Suppressor macrophage treated with lipopolysaccharide for 4 hours (primary cell): ENCODE results near the gene HOXA5.

Experiments
- DNase-seq: peaks from one replicate; pipeline ENCODE4 v3.0.0-alpha.2; 2020

The HOXA5 gene

DNA sequence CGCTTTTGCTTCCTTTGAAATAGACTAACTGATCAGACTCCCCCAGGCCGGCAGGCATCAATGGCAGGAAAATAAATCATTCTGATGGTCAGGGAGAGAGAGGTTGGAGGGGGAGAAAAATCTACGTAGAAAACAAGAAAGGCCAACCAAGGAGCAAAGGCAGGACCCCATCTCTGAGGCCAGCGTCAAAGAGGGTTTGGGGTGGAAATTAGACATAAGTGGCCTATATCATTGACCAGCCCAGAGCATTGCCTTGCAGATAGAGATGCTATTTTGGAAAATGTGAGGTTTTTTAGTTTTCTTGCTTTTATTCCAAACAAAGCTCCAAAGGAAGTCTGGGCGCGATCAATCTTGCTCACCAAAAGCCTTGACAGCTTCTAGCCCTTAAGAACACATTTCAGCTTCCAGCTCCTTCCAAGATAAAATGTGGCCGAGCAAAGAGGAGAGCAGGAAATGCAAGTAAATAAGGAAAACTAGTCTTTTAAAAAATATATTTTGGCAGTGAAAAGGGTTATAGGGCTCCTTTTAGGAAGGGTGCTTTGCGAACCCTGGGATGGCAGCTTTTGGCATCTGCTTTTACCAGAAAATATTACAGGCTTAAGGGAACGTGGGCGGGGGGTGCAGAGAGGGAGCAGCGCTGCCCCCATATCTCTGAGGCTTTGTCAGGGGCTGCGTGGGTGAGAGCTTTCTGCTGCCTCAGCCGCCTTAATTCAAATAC is 39.0 kb downstream of the HOXA5 start:
- DNase-seq = no peak

DNA sequence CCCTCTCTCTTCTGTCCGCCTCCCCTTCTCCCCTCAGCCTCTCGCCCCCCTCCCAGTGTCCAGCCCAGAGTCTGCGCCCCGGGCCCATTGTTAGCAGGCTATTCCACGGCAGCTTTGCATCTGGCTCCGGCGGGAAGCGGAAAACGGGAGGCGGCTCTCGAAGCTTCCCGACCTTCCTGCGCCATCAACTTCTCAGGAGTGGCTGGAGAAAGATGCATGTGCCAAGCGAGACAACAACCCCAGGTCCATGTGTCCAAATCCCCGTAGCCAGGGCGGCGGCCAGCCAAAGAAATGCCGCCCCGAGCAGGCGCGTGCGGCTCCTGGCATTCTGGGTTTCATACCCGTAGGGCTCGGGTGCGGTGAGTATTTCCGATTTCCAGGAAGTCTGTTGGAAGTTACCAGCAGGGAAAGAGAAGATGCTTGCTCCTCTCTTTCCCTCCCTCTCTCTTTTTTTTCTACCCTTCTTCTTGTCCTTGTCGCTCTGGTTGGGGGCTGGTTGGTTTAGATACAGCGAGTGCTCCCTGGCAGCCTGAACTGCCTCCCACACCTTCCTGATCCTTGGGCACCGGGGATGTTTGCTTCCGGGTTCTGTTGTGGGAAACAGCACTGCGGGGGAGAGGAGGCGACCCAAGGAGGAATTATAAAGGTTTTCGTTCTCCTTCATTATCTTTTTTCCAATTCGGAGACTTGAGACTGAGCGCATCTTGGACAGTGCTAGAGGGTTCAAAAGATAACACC is 39.8 kb downstream of the HOXA5 start:
- no peak for DNase-seq

DNA sequence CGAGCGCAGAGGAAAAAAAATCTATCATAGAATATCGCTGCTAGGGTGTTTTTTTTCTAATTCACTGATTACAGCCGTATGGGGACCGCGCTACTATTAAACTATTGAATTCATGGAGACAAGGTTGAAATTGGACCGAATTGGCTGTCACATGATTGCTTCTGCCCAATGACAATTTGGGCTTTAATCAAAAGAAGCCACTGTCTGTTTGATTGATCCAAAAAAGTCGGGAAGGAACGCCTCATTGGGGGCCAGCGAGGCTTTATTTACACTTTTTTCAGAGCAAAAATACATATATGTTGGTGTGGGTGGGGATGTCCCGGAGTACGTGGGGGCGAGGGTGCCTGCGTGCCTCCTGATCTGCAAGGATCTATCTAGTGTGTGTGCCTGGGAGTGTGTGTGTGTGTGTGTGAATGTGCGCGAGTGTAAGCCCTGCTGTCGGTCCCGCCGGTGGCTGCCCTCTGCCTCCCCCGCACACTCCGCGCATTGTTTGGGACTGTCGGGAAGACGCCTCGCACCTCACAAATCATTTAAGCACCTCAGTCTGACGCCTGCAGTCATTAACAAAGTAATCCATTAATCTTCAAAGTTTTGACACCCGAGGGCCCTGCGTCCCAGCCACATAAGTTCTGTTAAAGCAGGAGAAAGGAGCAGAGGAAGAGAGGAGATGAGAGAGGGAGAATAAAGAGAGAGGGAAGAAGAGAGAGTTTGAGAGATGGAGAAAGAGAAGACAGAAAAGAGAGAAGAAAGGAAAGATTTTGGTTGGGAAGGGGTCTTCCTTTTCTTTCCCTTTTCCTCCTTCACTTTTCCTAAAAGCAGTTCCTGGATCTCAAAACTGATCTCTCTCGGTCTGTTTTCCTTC is 40.7 kb downstream of the HOXA5 start, which contains the start of gene HOXA2:
Gene HOXA2, minus strand, starts transcription at position 103 of the 862 bp plus-strand sequence. CDS start 183 bp downstream, outside the sequence.
- DNase-seq = no peak

DNA sequence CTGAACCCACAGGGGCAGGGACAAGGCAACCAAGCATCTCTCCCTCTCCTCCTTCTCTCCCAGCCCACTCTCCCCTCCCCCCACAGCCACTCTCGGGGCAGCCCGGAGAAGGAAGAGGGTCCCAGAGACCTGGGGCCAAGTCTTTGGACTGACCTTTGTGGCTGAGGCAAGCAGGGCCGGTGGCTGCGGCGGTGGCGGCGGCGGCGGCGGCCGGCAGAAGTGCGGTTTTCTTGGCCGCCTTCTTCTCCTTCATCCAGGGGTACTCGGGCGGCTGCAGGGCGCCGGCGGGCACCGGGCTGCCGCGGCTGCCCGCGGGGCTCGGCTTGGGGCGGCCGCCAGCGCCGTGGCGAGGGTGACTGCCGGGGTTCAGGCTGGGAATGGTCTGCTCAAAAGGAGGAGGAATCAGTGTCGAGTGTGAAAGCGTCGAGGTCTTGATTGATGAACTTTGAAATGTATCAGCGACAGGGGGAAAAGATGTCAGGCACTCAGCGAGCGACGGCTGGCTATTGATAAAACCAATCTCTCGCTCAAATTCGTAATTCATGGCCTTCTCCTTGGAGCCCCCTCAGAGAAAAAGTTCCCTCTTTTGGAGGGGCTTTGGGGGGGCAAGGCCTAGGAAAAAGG is 41.4 kb downstream of the HOXA5 start:
- DNase-seq = no peak

DNA sequence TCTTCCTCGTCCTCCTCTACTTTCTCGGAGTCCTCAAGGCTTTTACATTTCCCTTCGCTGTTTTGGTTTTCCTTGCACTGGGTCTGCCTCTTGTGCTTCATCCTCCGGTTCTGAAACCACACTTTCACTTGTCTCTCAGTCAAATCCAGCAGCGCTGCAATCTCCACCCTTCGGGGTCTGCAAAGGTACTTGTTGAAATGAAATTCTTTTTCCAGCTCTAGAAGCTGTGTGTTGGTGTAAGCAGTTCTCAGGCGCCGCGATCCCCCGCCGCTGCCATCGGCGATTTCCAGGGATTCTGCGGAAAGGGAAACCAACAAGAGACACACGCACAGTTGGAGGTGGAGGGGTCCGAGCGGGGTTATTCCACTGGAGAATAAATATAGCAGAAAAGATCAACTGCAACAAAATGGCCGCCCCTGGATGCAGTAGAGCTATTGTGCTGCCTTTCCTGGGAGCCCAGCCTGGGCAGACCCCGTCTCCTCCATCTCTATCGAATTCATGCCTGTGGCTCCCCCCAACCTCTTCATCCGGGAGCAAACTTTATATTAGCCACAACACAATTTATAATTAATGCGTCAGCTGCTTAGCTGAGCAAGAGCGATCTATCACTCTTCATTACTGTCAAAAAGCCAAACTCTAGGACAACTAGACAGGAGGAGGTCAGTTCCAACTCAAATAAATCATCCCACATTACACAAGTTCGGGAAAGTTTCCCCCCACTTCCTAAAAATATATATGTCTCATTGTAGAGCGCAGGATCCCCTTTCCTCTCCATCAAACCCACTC is 42.1 kb downstream of the HOXA5 start:
- DNase-seq = no peak

DNA sequence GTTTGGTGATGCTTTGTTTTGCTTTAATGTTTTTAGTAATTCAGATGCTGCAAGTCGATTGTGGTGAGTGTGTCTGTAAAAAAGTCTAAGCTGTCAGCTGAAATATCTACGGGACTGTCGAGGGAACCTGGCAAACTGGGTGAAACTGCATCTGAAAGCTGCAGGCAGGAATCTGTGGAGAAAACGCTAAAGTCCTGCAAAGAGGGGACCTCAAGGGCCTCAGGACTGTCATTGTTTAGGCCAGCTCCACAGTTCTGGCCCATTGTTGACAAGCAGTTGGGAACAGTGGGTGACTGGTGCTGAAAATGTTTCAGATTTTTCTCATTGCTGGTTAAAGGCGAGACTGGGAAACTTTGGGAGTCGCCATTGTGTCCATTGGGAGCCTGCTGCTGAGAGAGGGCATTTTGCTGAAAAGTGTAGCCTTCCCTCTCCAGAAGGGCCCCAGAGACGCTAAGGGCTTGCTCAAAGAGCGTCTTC is 42.7 kb downstream of the HOXA5 start:
- DNase-seq = no peak

DNA sequence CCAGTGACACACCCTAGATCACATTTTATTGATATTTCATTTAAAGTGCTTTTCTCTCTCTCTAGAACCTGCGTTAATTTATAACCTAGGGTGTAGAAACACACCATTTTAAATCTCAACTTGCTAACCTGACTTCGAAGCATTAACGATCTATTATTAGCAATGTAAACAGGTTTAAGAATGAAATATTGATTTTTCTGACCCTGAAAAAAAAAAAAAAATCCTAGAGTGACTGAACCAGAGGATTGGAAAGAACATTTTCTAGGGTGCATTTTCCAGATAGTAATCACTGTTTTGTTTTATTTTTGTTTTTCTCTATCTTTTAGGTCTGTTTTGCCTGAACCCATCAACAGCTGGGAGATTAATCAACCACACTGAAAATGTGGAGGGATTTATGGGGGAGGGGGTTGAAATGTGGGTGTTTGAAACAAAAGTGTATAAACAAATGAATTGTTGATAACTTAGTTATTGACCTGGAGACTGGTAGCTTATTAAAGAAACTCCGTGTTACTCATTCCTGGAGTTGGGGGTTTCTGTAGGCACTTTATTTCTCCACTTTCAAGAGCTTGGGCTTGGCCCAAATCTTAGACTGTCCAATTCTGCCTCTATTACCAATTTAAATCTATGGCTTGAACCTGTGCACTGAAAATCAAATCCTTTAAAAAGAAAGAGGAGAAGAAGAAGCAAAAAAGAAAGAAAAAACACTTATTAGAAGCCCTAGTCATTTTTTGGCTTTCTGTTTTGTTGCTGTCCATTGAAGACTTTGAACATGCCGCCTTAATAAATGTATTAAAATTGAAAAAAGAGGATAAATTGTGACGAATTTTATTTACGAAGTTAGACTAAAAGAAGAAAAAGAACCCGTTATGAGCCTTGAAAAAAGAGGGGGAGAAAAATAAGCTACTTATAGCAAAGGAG is 43.8 kb downstream of the HOXA5 start:
- DNase-seq = no peak

DNA sequence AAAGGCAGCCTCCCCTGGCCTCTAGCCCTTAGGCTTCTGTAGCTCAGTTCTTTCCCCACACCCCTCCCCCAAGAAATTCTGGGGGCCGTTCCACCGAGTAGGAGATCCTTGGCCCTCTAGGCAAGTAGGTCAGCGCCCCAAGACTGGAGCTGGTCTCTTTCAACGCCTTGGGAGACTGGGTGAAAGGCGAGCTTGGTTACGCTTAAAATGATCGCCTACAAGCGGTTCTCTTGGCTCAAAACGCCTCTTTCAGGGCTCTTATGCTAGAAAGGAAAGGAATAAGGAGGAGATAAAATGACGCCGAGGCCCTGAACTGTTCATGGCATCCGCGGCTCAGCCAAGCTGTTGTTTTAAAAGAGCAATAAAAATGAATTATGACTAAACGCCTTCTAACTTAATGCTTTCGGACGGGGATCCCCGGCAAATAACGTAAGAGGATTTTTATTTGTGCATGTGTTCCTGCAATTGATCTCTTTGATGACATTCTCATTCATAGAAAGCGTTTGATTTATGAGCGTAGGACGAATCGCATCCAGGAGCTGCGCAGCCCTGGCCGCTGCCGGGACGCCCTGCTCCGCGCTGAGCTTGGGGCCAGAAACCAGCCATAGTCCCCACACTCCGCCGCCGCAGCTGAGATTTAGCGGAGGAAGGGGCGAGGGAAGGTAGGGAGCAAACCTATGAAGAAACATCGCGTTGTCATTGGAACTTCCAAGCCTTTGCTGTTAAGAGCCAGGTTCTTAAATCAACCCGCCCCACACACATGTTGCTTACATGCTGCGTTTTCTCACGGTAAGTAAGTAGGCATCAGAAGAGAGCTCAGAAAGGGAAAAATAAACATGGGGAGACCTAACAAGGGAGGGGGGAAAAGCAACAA is 44.7 kb downstream of the HOXA5 start:
- DNase-seq = no peak

DNA sequence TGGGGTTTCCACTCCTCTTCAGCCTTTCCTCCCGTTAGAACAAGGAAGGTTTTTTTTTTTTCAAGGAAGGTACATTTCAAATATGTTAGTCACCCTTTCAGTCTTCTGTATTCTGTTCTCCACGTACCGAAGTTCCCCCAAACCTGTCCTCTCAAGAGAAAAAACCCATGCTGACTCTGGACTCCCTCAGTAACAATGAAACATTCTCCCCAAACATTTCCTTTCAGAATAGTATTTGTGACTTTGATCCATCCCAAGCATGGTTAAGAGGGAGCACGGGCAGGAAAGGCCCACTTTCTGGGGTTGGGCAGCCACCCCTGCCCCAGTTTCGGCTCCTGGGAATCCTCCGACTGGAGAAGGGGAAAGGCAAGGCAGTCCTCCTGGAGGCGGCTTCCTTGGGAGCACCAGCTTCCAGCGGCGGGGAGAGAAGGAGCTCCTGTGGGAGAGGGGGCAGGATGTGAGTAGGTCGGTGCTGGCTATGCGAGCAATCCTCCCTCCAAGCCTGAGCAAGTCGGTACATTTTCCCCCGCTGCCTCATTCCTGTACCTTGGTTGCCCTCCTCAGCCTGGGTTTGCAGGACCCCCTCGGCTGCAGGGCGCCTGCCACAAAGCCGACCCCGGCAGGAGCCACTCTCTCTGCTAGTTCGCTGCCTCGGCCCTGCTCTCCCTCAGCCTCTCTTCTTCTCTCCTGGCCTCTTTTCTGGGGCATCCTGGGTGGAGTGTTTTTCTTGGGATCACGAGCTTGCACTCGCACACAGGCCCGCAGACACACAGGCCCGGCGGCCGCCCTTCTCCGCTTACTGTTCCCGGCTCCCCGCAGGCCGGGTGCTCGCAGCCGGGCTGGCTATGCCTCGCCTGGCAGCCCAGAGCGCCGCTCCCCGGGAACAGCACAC is 45.5 kb downstream of the HOXA5 start:
- DNase-seq = no peak

DNA sequence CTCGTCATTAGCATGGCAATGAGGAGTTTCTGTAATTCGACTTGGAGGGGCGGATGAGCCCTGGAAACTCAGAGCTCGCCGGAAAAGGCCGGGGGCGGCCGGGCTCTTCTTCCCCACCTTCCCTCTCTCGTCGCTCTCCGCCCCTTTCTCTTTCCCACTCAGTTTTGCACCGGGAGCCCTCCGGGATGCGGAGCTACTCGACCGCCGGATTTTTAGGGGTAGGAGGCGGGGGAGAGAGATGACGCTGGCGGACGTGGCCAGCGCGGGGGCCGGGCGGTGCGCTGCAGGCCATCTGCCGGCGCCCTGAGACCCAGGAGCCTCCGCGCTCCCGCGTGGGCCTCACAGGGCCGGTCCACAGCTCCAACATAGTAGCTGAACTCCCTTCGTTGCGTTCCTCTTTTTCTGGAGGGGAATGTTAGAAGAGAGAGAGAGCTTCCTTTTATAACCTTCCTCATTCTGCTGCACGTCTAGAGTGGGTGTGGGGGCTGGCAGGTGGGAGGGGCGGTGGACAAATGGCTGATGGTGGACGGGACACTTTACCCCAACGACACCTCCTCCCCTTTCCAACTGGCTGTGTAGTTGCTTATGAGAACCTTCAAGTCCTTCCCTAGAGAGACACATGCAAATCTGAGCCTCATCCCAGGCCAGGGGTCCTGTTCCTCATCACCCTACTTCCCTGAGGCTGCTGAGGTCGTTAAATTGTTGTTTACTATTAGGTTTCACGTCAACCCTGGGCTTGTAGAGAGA is 46.5 kb downstream of the HOXA5 start:
- DNase-seq = peak; percentile 72

DNA sequence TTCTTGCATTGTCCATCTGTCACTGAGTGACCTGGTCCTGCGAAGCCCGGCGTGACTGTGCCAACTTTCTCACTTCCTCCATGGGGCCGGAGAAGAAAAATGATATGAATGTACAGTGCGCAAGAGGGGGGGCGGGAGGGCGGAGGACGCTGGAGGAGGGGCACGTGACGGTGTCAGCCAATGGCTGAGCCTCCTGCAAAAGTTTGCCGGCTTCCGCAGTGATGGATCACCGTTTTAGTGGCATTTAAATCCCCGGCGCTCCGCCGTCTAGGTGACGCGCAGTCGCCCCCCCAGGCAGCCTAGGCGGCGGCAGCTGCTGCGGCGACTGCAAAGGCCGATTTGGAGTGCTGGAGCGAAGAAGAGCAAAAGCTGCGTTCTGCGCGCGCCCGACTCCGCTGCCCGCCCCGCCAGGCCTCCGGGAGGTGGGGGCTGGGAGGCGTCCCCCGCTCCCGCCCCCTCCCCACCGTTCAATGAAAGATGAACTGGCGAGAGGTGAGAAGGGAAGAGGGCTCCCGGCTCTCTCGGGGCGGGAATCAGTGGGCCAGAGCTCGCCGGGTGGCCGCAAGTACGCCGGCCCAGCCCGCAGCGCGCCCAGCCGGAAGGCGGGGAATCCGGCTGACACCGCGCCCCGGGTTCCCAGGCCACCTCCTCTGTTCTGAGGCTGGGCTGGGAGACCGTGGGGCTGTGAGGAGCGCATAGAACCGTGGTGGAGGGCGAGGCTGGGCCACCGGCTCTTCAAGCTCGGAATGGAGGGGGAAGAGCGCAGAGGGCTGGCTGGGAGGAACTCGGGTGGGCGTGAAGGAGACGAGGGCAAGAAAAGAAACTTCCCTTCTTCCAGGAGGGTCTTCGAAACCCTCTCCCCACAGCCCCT is 47.3 kb downstream of the HOXA5 start, which contains the start of gene HOXA1:
Gene HOXA1, minus strand, starts transcription at position 104 of the 871 bp plus-strand sequence. Its CDS starts 88 bp downstream, at position 16.
- DNase-seq = peak; percentile 93

DNA sequence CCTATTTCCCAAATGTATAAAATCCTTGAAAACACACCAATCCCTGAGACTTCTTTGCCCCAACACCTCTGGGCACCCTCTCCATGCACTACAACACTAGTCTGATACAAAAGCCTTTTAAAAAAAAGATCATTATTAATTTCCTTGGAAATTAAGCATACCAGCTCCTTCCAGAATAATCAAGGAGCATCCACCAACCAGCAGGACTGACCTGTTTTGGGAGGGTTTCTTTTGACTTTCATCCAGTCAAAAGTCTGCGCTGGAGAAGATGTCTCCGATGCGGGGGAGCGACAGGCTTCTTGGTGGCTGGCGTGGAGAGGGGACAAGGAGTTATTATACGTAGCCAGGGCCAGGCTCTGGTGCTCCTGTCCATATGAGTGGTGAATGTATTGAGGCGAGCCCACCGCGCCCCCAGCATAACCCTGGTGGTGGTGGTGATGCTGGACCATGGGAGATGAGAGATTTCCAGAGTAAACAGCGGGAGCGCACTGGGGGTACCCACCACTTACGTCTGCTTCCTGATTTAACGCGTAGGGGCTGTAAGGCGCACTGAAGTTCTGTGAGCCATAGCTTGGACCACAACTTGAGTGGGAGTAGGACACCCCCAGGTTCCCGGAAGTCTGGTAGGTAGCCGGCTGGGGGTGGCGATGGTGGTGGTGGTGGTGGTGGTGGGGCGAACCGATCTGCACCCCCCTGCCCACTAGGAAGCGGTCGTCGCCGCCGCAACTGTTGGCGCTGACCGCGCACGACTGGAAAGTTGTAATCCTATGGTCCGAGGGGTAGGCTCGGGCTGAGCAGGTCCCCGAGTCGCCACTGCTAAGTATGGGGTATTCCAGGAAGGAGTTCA is 48.2 kb downstream of the HOXA5 start:
- DNase-seq = no peak

- DNase-seq = no peak
Measured at GRCh38 chr7:27094304-27095049, 49.0 kb downstream of the HOXA5 start.

- DNase-seq = no peak
Measured at GRCh38 chr7:27093184-27093895, 50.1 kb downstream of the HOXA5 start.

GRCh38 chr7:27092819-27093110 is 50.7 kb downstream of the HOXA5 start:
- no peak for DNase-seq
